Neutrophil (primary cell): ENCODE data around the gene RNF212B.
"Not testable (repeated sequence)": the region's sequence is repeated elsewhere in the genome, so short reads cannot be mapped to it uniquely, and the experiment has no call there.

ENCODE experiments used
- H3K27ac ChIP-seq: fragments of 200-600 bp; sonication (generic); 2 replicates; pipeline ENCODE4 v1.5.1; 2016; ENCODE audit warnings: mild to moderate bottlenecking, moderate library complexity
- H3K27me3 ChIP-seq: fragments of 200-600 bp; sonication (generic); 2 replicates; pipeline ENCODE4 v1.6.0; 2016; ENCODE audit warnings: mild to moderate bottlenecking
- H3K36me3 ChIP-seq: fragments of 200-600 bp; sonication (generic); 2 replicates; pipeline ENCODE4 v1.5.1; 2017
- H3K4me1 ChIP-seq, 2 experiments: fragments of 200-600 bp in 1 of 2; sonication (generic) in 1 of 2; 1 replicate in 1 of 2; 2 replicates in 1 of 2; pipeline versions ENCODE4 v1.5.1 to v1.6.1; 2013 to 2016; ENCODE audit warnings: low read depth in 1 of 2, low read length in 1 of 2, mild to moderate bottlenecking in 1 of 2, moderate library complexity in 1 of 2; ENCODE audit not compliant: control insufficient read depth in 1 of 2, insufficient read depth in 1 of 2
- H3K4me3 ChIP-seq, 2 experiments: fragments of 200-600 bp in 1 of 2; sonication (generic) in 1 of 2; 1 replicate in 1 of 2; 2 replicates in 1 of 2; pipeline ENCODE4 v1.5.1; 2013 to 2016; ENCODE audit warnings: low read depth in 1 of 2, low read length in 1 of 2, mild to moderate bottlenecking in 1 of 2, moderate library complexity in 1 of 2
- H3K9me3 ChIP-seq: fragments of 200-600 bp; sonication (generic); 2 replicates; pipeline ENCODE4 v1.5.1; 2016
- TF ChIP-seq, protein P1 (sequence below): fragments of 200-600 bp; sonication (generic); IDR thresholded peaks from 2 replicates; pipeline ENCODE4 v1.5.1; 2016; ENCODE audit warnings: antibody characterized with exemption

The RNF212B gene

DNA sequence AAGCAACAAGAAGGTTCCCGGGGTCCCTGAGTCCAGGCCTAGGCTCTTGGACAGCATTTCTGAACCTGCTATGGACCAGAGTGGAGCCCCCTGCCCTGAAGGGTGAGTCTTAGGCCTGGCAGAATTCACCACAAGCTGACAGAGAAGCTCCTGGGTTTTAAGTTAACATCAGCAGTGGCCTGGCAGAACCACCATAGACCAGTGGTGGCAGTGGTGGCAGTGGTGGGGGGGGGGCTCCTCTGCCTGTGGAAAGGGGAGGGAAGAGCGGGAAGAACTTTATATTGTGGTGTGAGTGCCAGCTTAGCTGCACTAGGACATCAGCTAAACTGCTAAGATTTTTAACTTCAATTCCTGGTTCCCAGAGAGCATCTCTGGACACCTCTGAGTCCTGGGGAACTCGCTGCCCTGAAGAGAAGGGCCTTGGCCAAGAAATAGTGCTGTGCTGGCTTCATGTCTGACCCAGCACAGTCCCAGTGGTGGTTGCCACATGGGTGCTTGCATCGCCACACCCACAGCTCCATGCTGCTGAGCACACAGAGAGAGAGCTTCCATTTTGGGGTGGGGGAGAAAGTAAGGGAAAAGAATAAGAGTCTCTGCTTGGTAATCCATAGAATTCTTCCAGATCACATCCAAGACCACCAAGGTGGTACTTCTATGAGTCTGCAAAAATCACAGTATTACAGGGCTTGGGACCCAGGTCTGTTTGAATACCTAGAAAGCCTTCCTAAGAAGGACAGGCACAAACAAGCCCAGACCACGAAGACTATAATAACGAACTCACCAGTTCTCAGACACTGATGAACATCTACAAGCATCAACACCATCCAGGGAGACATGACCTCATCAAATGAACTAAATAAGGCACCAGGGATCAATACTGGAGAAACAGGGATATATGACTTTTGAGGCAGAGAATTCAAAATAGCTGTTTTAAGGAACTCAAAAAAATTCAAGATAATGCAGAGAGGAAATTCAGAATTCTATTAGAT lies 20.4 kb upstream of the RNF212B start:
- H3K9me3 ChIP-seq = no peaks in the 10 kb centered on the region
- no peak overlapping the region for H3K4me3 ChIP-seq
- H3K4me1 ChIP-seq = no peaks in the 10 kb centered on the region
- no peaks in the 10 kb centered on the region for H3K36me3 ChIP-seq
- TF ChIP-seq, protein P1, sequence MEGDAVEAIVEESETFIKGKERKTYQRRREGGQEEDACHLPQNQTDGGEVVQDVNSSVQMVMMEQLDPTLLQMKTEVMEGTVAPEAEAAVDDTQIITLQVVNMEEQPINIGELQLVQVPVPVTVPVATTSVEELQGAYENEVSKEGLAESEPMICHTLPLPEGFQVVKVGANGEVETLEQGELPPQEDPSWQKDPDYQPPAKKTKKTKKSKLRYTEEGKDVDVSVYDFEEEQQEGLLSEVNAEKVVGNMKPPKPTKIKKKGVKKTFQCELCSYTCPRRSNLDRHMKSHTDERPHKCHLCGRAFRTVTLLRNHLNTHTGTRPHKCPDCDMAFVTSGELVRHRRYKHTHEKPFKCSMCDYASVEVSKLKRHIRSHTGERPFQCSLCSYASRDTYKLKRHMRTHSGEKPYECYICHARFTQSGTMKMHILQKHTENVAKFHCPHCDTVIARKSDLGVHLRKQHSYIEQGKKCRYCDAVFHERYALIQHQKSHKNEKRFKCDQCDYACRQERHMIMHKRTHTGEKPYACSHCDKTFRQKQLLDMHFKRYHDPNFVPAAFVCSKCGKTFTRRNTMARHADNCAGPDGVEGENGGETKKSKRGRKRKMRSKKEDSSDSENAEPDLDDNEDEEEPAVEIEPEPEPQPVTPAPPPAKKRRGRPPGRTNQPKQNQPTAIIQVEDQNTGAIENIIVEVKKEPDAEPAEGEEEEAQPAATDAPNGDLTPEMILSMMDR = no peak
- no peak overlapping the region for H3K27ac ChIP-seq
- no peaks in the 10 kb centered on the region for H3K27me3 ChIP-seq

DNA sequence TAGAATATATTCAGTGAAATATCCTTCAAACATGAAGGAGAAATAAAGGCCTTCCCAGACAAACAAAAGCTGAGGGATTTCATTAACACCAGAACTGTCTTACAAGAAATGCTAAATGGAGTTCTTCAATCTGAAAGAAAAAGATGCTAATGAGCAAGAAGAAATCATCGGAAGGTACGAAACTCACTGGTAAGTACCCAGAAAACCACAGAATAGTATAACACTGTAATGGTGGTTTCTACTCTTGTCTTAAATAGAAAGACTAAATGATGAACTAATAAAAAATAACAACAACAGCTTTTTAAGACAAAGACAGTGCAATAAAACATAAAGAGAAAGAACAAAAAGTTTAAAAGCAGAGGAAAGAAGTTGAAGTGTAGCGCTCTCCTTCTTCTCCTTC lies 18.7 kb upstream of the RNF212B start:
- Histone ChIP-seq H3K27me3 (no peaks in the 10 kb centered on the region), H3K36me3 (no peaks in the 10 kb centered on the region), H3K9me3 (no peaks in the 10 kb centered on the region), H3K27ac (no peak overlapping the region), H3K4me1 (no peaks in the 10 kb centered on the region), H3K4me3 (no peak overlapping the region)
- TF ChIP-seq, protein P1 = no peak

DNA sequence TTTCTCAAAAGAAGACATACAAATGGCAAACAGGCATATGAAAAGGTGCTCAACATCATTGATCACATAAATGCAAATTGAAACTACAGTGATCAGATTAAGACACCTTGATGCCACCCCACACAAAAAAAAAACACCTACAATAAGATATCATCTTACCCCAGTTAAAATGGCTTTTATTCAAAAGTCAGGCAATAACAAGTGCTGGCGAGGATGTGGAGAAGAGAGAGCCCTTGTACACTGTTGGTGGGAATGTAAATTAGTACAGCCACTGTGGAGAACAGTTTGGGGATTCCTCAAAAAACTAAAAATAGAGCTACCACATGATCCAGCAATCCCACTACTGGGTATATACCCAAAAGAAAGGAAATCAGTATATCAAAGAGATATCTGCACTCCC lies 12.8 kb upstream of the RNF212B start:
- H3K27me3 ChIP-seq, H3K27ac ChIP-seq, H3K36me3 ChIP-seq, H3K9me3 ChIP-seq, H3K4me3 ChIP-seq: not testable (repeated sequence)
- peaks cover 10 to 13% of the 10 kb centered on the region in 2 experiments for H3K4me1 ChIP-seq

DNA sequence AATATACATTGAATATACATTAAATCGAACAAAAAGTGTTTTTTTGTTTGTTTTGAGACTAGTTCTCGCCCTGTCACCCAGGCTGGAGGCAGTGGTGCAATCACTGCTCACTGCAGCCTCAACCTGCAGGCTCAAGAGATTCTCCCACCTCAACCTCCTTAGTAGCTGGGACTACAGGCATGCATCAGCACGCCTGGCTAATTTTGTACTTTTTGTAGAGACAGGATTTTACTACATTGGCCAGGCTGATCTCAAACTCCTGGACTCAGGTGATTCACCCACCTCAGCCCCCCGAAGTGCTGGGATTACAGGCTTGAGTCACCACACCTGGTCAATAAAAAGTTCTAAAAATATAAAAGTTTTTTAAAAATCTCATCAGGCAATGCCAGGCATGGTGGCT lies 10.2 kb upstream of the RNF212B start:
- no peak overlapping the region for H3K27ac ChIP-seq
- TF ChIP-seq, protein P1 = no peak
- peaks cover 10 to 13% of the 10 kb centered on the region in 2 experiments for H3K4me1 ChIP-seq
- no peaks in the 10 kb centered on the region for H3K27me3 ChIP-seq
- no peak overlapping the region for H3K4me3 ChIP-seq
- H3K36me3 ChIP-seq = no peaks in the 10 kb centered on the region
- H3K9me3 ChIP-seq = no peaks in the 10 kb centered on the region

DNA sequence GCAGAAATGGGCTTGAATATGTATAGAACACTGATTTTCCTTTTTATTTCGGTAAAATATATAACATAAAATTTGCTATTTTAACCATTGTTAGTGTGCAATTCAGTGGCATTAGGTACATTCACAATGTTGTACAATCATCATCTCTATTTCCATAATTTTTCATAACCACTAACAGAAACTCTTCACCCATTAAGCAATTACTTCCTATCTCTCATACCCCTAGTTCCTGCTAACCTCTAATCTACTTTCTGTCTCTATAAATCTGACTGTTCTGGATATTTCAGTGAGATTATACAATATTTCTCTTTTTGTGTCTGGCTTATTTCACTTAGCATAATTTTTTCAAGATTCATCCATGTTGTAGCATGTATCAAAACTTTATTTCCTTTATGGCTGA lies 8.9 kb upstream of the RNF212B start:
- TF ChIP-seq, protein P1 = no peak
- H3K27ac ChIP-seq = peak overlapping the region; percentile 4
- no peak overlapping the region for H3K4me3 ChIP-seq
- no peaks in the 10 kb centered on the region for H3K36me3 ChIP-seq
- H3K9me3 ChIP-seq = no peaks in the 10 kb centered on the region
- H3K27me3 ChIP-seq = no peaks in the 10 kb centered on the region
- peaks cover 10 to 13% of the 10 kb centered on the region in 2 experiments for H3K4me1 ChIP-seq

DNA sequence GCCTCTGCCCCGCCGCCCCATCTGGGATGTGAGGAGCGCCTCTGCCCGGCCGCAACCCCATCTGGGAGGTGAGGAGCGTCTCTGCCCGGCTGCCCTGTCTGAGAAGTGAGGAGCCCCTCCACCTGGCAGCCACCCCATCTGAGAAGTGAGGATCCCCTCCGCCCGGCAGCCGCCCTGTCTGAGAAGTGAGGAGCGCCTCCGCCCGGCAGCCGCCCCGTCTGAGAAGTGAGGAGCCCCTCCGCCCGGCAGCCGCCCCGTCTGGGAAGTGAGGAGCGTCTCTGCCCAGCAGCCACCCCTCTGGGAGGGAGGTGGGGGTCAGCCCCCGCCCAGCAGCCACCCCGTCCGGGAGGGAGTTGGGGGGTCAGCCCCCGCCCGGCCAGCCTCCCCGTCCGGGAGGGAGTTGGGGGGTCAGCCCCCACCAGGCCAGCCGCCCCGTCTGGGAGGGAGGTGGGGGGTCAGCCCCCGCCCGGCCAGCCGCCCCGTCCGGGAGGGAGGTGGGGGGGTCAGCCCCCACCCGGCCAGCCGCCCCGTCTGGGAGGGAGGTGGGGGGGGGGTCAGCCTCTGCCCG lies 5.4 kb upstream of the RNF212B start:
- H3K36me3 ChIP-seq = not testable (repeated sequence)

More for the DNA sequence above, 5.4 kb upstream of the RNF212B start:
- H3K27me3 ChIP-seq, H3K27ac ChIP-seq, H3K4me3 ChIP-seq, H3K9me3 ChIP-seq: not testable (repeated sequence)
- peaks cover 10 to 13% of the 10 kb centered on the region in 2 experiments for H3K4me1 ChIP-seq
